Lower lobe of right lung (tissue), 2 donors: ENCODE results near the gene CCDC149. TPM values are rescaled to one million over a fixed set of nuclear protein-coding genes. Genes with fewer than 3 reads are reported as not detected.
A peak's percentile ranks its signal among the peaks of the same experiment; 100 is the strongest.

Experiments used
- ATAC-seq, 2 donors: fragments of 200-7000 bp; cut with Tn5 transposase; one replicate each; pipeline ENCODE4 v1.9.1; 2020 to 2022; ENCODE audit warnings: mild to moderate bottlenecking in 2 of 2, moderate library complexity in 2 of 2
- DNase-seq: peaks from one replicate; pipeline ENCODE4 v3.0.0-alpha.2; 2020
- H3K27ac ChIP-seq: fragments of 200-600 bp; one replicate; pipeline ENCODE4 v1.8.0; 2022
- H3K27me3 ChIP-seq: fragments of 200-600 bp; one replicate; pipeline ENCODE4 v1.8.0; 2022; ENCODE audit warnings: low read depth
- H3K36me3 ChIP-seq: fragments of 200-600 bp; one replicate; pipeline ENCODE4 v1.8.0; 2022; ENCODE audit warnings: mild to moderate bottlenecking
- H3K4me1 ChIP-seq: fragments of 200-600 bp; one replicate; pipeline ENCODE4 v1.8.0; 2022
- H3K4me3 ChIP-seq: fragments of 200-600 bp; one replicate; pipeline ENCODE4 v1.8.0; 2022; ENCODE audit warnings: mild to moderate bottlenecking
- H3K9me3 ChIP-seq: fragments of 200-600 bp; one replicate; pipeline ENCODE4 v1.8.0; 2022
- CTCF ChIP-seq: fragments of 200-600 bp; IDR thresholded peaks from one replicate; pipeline ENCODE4 v1.8.0; 2022; ENCODE audit warnings: antibody characterized with exemption, mild to moderate bottlenecking
- intact Hi-C: fragments of 100-400 bp; cut with DNase I; formaldehyde crosslinking; loops from one replicate; pipeline ENCODE4 v1.11.0; 2022
- total RNA-seq: library from RNA; stranded (reverse); fragmentation: NEBNext Ultra II Directional; extraction: Animal tissue kit (Norgen Biotek cat#: 25700); gene quantifications from one replicate; pipeline ENCODE4 v1.2.1, GENCODE V29; 2021
- donor health status: DM: no; HTN: yes; CAD: no; lungs with severe emphysema.

Gene CCDC149
- total RNA-seq, 1 donor from 2014 or later: 23.8 TPM

- no peak for TF ChIP-seq CTCF
- H3K4me3 ChIP-seq: peak overlapping the region; percentile 51
- ATAC-seq (peak; percentile 24 to 32), DNase-seq (no peak)
- H3K9me3 ChIP-seq: no peaks in the 10 kb centered on the region
- H3K27ac ChIP-seq: peak overlapping the region; percentile 84
- peaks cover 15% of the 10 kb centered on the region for H3K27me3 ChIP-seq
- H3K36me3 ChIP-seq: no peaks in the 10 kb centered on the region
- H3K4me1 ChIP-seq: peaks cover 23% of the 10 kb centered on the region
- intact Hi-C loops: no loop called here
Measured at GRCh38 chr4:24795666-24796381, 117.0 kb downstream of the CCDC149 start.

GRCh38 chr4:24794916-24795665, 117.8 kb downstream of the CCDC149 start, which contains the start of gene SOD3:
TSS of gene SOD3 (plus strand) at chr4:24795573. CDS start at chr4:24799522, 3,949 bp downstream.
- H3K4me1 ChIP-seq: peaks cover 23% of the 10 kb centered on the region
- peak within 1 kb of the TSS; percentile 51 for H3K4me3 ChIP-seq
- intact Hi-C loops: no loop called here
- ATAC-seq (peak; percentile 96 to 97), DNase-seq (peak; percentile 85)
- TF ChIP-seq CTCF: no peak
- no peaks in the 10 kb centered on the region for H3K9me3 ChIP-seq
- H3K27ac ChIP-seq: peak within 1 kb of the TSS; percentile 84
- no peaks in the 10 kb centered on the region for H3K36me3 ChIP-seq
- peaks cover 10% of the 10 kb centered on the region for H3K27me3 ChIP-seq

DNA sequence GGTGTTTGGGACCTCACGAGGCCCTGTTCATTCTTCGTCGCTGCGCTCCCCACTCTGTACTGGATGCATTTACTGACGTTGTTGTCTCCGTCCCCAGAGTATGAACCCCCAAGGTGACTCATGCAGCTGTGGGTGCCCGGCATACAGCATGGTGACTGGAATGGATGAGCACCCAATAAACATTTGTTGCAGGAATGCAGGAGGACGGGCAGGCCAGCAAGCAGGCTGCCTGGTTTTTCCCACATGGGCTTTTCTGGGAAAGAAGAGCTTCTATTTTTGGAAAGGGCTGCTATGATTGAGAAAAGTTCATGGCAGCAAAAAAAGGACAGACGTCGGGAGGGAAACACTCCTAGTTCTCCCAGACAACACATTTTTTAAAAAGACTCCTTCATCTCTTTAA, 118.4 kb downstream of the CCDC149 start:
- Histone ChIP-seq H3K27me3 (peaks cover 3% of the 10 kb centered on the region), H3K4me1 (peaks cover 23% of the 10 kb centered on the region), H3K4me3 (peak overlapping the region; percentile 51), H3K36me3 (no peaks in the 10 kb centered on the region), H3K9me3 (no peaks in the 10 kb centered on the region), H3K27ac (peak overlapping the region; percentile 84)
- no peak for TF ChIP-seq CTCF
- peak in 1 of 2 donors; percentile 40 for ATAC-seq
- no peak for DNase-seq
- intact Hi-C loops: no loop called here

GRCh38 chr4:24794051-24794450, 118.8 kb downstream of the CCDC149 start:
- H3K36me3 ChIP-seq: no peaks in the 10 kb centered on the region
- H3K27me3 ChIP-seq: no peaks in the 10 kb centered on the region
- peak overlapping the region; percentile 51 for H3K4me3 ChIP-seq
- peak overlapping the region; percentile 84 for H3K27ac ChIP-seq
- intact Hi-C loops: no loop called here
- ATAC-seq: no peak
- TF ChIP-seq CTCF: no peak
- DNase-seq: no peak
- H3K9me3 ChIP-seq: no peaks in the 10 kb centered on the region
- H3K4me1 ChIP-seq: peaks cover 23% of the 10 kb centered on the region

DNA sequence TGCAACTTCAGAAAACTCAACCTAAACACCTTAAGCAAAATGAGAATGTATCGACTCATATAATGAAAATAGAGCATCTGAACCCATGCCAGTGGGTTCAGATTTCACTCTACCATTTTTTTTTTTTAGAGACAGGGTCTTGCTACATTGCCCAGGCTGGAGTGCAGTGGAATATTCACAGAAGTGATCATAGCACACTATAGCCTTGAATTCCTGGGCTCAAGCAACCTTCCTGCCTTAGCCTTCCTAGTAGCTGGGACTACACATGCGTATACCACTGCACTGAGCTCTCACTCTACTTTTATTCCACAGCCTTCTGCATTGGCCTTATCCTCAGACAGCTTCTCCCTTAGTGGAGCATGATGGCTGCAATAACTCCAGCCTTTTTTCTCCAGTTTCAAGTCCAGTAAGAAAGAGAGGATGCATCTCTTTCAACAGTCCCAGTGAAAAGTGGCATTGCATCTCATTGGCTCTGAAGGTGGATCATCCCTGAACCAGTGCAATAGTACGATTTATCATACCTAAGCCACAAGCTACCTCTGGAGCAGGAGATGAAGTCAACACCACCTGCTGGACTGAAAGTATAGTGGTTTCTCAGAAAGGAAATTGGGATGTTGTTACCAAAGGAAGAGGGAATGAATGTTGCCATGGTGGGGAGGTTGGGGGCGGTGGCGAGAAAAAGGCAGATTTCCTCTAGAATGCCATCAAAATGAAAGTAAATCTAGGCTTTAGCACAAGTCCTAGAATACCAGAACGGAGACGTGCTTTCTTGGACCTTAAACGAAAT, 119.4 kb downstream of the CCDC149 start:
- no peak overlapping the region for H3K27ac ChIP-seq
- DNase-seq (no peak), ATAC-seq (no peak)
- no peaks in the 10 kb centered on the region for H3K27me3 ChIP-seq
- no peak overlapping the region for H3K4me3 ChIP-seq
- no peaks in the 10 kb centered on the region for H3K9me3 ChIP-seq
- H3K4me1 ChIP-seq: peaks cover 23% of the 10 kb centered on the region
- H3K36me3 ChIP-seq: no peaks in the 10 kb centered on the region
- TF ChIP-seq CTCF: peak; percentile 20
- intact Hi-C loops: no loop called here
